GM19463 (cell line): ENCODE measurements around the gene GGA3.
"Not testable (repeated sequence)": the region's sequence is repeated elsewhere in the genome, so short reads cannot be mapped to it uniquely, and the experiment has no call there.

Experiments used
- ATAC-seq: cut with Tn5 transposase; IDR thresholded peaks from one replicate; pipeline ENCODE4 v1.9.1; 2021; ENCODE audit warnings: mild to moderate bottlenecking, moderate library complexity; ENCODE audit not compliant: unreplicated experiment

The GGA3 gene

GRCh38 chr17:75273977-75274708 is 12.7 kb upstream of the GGA3 start:
- ATAC-seq: no peak

GRCh38 chr17:75272848-75273184 is 11.4 kb upstream of the GGA3 start:
- no peak for ATAC-seq

- ATAC-seq: no peak
These were observed 10.8 kb upstream of the GGA3 start for GRCh38 chr17:75271955-75272847.

- ATAC-seq: peak; percentile 73
These were observed 10.0 kb upstream of the GGA3 start for GRCh38 chr17:75271233-75271954.

- ATAC-seq: no peak
These were observed 9.5 kb upstream of the GGA3 start, which contains the start of gene MIF4GD for GRCh38 chr17:75270966-75271232. Gene MIF4GD, minus strand, starts transcription at chr17:75271231. Its CDS starts 1,036 bp downstream, at chr17:75270195.

- ATAC-seq: peak; percentile 38
These were observed 9.0 kb upstream of the GGA3 start for GRCh38 chr17:75270218-75270965.

- no peak for ATAC-seq
These were observed 8.4 kb upstream of the GGA3 start for GRCh38 chr17:75269844-75270217.

GRCh38 chr17:75267411-75268232 is 6.2 kb upstream of the GGA3 start:
- ATAC-seq: no peak

- no peak for ATAC-seq
These were observed 5.7 kb upstream of the GGA3 start for GRCh38 chr17:75267153-75267410.

GRCh38 chr17:75266316-75267152 is 5.1 kb upstream of the GGA3 start:
- no peak for ATAC-seq

GRCh38 chr17:75265614-75266315 is 4.4 kb upstream of the GGA3 start:
- ATAC-seq: no peak

GRCh38 chr17:75263055-75263454 is 1.6 kb upstream of the GGA3 start:
- ATAC-seq: no peak

- ATAC-seq: no peak
These were observed 753 bp upstream of the GGA3 start for GRCh38 chr17:75262112-75262606.

- ATAC-seq: peak; percentile 22
These were observed 618 bp downstream of the GGA3 start for GRCh38 chr17:75260641-75261335.

- ATAC-seq: not testable (repeated sequence)
These were observed 4.2 kb downstream of the GGA3 start for GRCh38 chr17:75257228-75257627.

- not testable (repeated sequence) for ATAC-seq
These were observed 5.3 kb downstream of the GGA3 start for GRCh38 chr17:75255954-75256698.

GRCh38 chr17:75252039-75252816 is 9.2 kb downstream of the GGA3 start:
- ATAC-seq: no peak
